Activated gamma-delta T cell treated with anti-CD3 and anti-CD28 coated beads, Interleukin-2, amount 50 U/mL, for 16 hours (primary cell): ENCODE measurements around the gene ZNF423.

ENCODE experiments used
- DNase-seq: peaks from one replicate; pipeline ENCODE4 v3.0.0-alpha.2; 2020; ENCODE audit warnings: low read depth

Gene ZNF423

GRCh38 chr16:49552313-49552928 lies 303.5 kb downstream of the ZNF423 start:
- no peak for DNase-seq

GRCh38 chr16:49550666-49551065 lies 305.2 kb downstream of the ZNF423 start:
- no peak for DNase-seq

DNA sequence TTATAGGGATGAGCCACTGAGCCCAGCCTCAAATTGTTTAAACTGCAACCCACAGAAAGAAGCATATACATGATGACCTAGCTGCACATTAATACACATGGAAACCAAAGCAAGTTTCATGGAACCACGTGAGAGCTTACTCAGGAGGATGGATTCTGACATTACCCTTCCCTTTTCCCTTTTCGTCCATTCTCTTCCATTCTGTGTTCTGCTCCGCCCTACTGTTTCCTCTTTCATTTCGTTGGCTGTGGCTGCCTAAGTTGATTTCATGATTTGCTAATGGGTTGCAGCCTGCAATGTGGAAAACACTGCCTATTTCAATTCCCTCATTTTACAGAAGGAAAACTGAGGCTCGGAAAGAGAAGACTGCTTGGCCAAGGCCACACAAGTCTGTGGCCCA lies 305.8 kb downstream of the ZNF423 start:
- DNase-seq: no peak

DNA sequence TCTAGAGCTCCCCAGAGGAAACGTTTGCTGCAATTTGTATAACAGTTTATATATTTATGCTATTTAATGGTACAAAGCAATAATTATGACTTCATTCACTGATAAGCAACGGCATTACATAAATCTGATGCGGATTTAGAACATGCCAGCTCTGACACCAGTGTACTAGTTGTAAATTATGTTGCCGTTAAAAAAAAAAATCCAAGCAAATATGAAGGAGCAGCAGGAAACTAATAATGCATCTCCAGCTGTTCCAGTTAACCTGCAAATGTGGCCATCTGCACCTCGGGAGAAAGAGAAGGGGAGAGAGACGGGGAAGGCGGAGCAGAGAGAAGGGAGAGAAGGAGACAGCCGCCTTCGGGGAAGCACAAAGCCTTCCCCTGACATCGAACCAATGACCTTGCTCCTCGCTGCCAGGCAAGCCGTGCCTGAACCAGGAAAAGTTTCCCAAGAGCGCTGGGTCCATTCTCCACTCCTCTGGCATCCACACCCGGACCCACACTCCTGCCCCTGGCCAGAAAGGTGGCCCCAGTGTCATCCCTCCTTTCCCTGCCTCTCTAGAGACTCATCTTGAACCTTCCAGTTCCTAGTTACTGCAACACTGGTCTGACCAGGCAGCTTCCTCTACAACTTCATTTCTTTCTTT lies 307.5 kb downstream of the ZNF423 start:
- DNase-seq: no peak

DNA sequence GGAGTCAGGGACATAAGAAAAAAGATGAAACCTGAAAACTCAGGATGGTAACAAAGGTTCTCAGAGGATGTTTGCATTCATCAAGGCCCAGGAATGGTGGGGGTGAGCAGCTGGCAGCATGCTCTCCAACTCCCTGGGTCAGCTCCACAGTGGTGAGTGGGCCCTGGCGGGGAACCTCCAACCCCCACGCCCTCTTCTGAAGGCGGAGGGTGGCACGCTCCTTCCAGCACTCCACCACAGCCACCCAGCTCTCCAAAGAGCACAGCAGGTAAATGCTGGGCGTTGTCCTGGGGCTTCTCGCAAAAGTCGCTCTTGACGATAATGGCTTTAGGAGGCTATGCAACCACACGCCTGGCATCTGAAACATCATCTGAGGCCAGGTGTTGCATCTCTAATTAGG lies 308.5 kb downstream of the ZNF423 start:
- DNase-seq: no peak

- DNase-seq: no peak
Measured at GRCh38 chr16:49546735-49547134, 309.2 kb downstream of the ZNF423 start.

DNA sequence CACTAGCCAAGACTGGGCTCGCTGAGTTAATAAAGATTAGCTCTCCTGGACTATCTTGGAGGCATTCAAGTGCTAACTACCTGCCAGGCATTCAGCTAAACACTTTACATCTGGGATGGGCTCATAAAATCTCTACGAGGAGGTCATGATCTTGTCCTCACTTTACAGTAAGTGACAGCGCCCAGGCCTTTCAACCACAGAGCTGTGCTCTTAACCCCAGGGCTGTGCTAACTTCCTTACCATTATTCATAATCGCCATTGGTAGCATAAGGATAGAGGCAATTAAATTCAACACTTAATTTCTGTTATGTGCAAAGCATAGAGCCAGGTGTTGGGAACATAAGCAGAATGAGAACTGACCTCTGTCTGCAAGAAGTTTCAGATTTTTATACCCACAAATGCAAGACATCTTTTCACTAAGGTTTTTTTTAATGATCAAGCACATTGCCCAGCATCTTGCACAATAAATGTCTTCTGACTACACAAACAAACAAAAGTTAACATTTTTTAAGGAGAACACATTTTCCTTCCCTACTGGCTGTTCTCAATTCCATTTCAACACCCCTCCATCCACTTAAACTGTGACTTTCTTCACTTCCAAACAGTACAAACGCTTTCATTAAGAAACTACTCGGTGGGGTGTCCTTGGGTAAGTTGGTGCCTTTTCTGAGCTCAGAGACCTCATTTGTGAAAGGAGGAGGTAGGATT lies 310.0 kb downstream of the ZNF423 start:
- DNase-seq: no peak

- no peak for DNase-seq
Measured at GRCh38 chr16:49545243-49545642, 310.7 kb downstream of the ZNF423 start.

GRCh38 chr16:49544828-49545227 lies 311.1 kb downstream of the ZNF423 start:
- DNase-seq: no peak

DNA sequence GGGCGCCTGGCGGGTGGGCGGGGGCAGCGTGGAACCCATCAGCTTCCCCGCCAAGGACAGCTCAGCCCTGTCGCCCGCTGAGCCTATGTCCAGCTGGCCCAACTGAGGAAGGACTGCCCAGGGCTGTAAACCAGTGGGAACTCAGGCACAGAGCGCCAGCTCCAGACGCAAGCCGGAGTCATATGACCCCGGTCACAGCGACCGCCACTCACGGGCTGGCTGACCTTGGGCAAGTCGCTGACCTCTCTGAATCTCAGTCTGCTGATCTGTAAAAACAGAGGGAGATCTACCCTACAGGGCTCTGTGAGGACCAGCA lies 312.3 kb downstream of the ZNF423 start:
- no peak for DNase-seq

- no peak for DNase-seq
Measured at GRCh38 chr16:49542946-49543630, 312.8 kb downstream of the ZNF423 start.

DNA sequence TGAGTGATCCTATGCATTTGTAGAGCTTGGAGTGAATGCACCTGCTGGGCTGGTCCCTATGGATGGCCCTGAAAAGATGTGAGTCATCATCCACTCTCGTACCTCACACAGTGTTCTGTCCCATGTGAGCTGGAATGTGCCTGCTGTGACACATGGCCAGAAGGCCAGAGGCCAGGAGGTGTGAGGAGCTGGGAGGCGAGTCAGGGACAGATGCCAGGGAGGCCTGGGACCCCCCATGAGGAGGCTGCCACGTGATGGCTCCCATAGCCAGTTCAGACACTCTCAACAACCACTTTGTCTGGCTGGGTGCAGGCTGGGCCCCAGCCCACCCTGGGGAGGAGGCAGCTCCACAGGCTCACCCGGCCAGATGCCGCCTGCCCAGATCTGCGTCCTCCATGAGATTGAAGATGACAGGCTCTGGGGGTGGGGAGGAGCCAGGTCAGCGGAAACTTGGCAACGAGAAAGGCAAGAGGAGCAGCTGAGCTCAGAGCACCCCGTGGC lies 313.5 kb downstream of the ZNF423 start:
- DNase-seq: no peak

GRCh38 chr16:49540836-49541235 lies 315.1 kb downstream of the ZNF423 start:
- no peak for DNase-seq

GRCh38 chr16:49539758-49540157 lies 316.2 kb downstream of the ZNF423 start:
- no peak for DNase-seq

- no peak for DNase-seq
Measured at GRCh38 chr16:49537924-49538459, 317.9 kb downstream of the ZNF423 start.

- DNase-seq: no peak
Measured at GRCh38 chr16:49534901-49535610, 320.9 kb downstream of the ZNF423 start.

GRCh38 chr16:49533422-49533821 lies 322.5 kb downstream of the ZNF423 start:
- no peak for DNase-seq

GRCh38 chr16:49532873-49533272 lies 323.0 kb downstream of the ZNF423 start:
- DNase-seq: no peak

- no peak for DNase-seq
Measured at GRCh38 chr16:49531931-49532840, 323.7 kb downstream of the ZNF423 start.

DNA sequence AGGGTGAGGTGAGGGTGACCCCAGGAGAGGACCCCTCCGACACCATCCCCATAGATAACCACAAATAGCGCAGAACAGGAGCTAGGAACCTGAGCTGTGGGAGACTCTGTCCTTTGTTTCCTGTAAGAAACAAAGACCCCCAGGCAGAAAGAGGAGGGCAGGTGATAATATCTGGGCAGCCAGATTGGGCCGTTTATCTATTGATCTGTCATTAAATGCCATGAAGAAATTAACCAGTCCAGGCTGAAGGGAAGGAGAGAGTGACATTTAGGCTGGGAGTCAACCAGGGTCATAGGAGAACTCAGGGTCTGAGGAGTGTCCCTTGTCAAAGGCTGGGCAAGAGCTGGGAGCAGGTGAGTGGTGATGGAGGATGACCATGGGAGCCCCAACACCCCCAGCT lies 324.5 kb downstream of the ZNF423 start:
- DNase-seq: no peak

DNA sequence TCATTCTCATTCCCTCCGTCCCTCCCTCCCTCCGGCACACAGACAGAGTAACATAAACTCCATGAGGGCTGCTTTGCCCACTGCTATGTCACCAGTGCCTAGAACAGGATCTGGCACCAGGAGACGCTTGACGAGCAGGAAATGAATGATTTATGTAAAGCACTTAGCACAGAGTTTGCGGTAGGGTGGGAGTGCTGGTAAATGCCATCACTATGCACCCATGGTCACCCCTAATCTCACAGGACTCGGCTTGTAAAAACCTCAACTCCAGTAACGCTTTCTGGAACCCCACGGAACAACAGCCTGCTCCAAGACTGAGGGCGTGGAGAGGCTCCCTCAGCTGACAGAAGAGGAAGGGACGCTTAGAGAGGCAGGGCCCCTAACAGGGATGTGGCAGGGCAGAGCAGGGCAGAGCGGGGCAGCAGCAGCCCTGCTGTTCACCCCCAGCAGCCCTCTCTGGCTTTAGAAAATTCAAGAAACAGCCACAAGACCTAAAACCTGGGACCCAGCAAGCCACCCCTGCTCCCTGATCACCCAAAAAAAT lies 325.4 kb downstream of the ZNF423 start:
- no peak for DNase-seq
